Body of pancreas (tissue), 4 donors: ENCODE results near the gene EYA2. TPM values are rescaled to one million over a fixed set of nuclear protein-coding genes. Genes with fewer than 3 reads are reported as not detected.

Experiments
- ATAC-seq: fragments of 150-250 bp; one replicate; pipeline ENCODE4 v1.9.1; 2016
- DNase-seq, 4 donors: peaks; one replicate each; pipeline ENCODE4 v3.0.0-alpha.2; 2019
- H3K27ac ChIP-seq, 4 donors: fragments of 200-600 bp; sonication (generic); 1 replicate in 3 of 4; 2 replicates in 1 of 4; pipeline versions ENCODE4 v1.5.1 to v1.6.1; 2016 to 2019; ENCODE audit warnings: mild to moderate bottlenecking in 1 of 4, mixed read lengths in 1 of 4, moderate library complexity in 1 of 4
- H3K27me3 ChIP-seq, 2 donors: fragments of 200-600 bp; sonication (generic); one replicate each; pipeline ENCODE4 v1.6.0; 2016; ENCODE audit warnings: mild to moderate bottlenecking in 1 of 2
- H3K36me3 ChIP-seq, 2 donors: fragments of 200-600 bp; sonication (generic); replicated peaks in 1 of 2; 2 replicates each; pipeline ENCODE4 v1.5.1; 2016; ENCODE audit warnings: low read depth in 2 of 2; ENCODE audit not compliant: insufficient read depth in 1 of 2
- H3K4me1 ChIP-seq: fragments of 200-600 bp; sonication (generic); one replicate; pipeline ENCODE4 v1.6.0; 2016
- H3K4me3 ChIP-seq, 2 donors: fragments of 200-600 bp; sonication (generic); 1 replicate in 1 of 2; 2 replicates in 1 of 2; pipeline ENCODE4 v1.5.1; 2016 to 2019
- H3K9me3 ChIP-seq, 3 donors: fragments of 200-600 bp; sonication (generic); 1 replicate in 2 of 3; 2 replicates in 1 of 3; pipeline ENCODE4 v1.5.1; 2016
- POLR2A ChIP-seq, 3 donors: fragments of 450-650 bp; IDR thresholded peaks; one replicate each; pipeline ENCODE4 v1.6.1; 2016; ENCODE audit warnings: antibody characterized with exemption in 3 of 3, mild to moderate bottlenecking in 2 of 3
- WGBS, 2 donors: methylation state at CpG; one replicate each; pipeline ENCODE4 v1.1.5; 2017; 5-methylcytosine and 5-hydroxymethylcytosine counted together
- intact Hi-C: fragments of 100-400 bp; cut with DNase I; formaldehyde crosslinking; loops from one replicate; pipeline ENCODE4 v1.15.1; 2023
- total RNA-seq, 2 donors: library from RNA; depleted of rRNA; stranded (reverse); fragments of >200 nt; gene quantifications; one replicate each; pipeline ENCODE4 v1.1.0, GENCODE V29; 2016
- TF ChIP-seq, protein P1 (sequence below), 7 experiments: fragments of 450-650 bp in 4 of 7; fragments of 200-600 bp in 3 of 7; sonication (generic) in 3 of 7; IDR thresholded peaks; one replicate each; pipeline ENCODE4 v1.5.1; 2016 to 2019; ENCODE audit warnings: antibody characterized with exemption in 7 of 7

Gene EYA2
- total RNA-seq, 2 donors from 2014 or later, result 0.52 to 3.6 TPM

DNA sequence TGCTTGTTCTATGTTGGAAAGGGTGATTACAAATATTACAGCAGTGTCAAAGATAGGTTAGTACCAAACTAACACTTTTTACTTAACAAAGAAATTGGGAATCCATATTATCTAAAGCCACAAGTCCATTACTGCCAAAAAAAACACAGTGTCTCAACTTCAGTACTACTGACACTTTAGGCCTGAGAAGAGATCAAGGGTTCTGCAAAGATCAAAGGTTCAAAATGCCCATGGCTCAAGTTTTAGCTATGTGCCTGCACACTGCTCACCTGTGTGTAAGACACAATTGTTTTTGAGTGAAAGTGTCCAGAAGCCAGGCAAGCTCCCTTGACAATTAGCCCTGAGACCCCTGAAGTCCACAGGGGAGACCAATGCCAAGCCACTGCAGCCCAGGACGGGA lies 329.3 kb downstream of the EYA2 start:
- ATAC-seq, result no peak

DNA sequence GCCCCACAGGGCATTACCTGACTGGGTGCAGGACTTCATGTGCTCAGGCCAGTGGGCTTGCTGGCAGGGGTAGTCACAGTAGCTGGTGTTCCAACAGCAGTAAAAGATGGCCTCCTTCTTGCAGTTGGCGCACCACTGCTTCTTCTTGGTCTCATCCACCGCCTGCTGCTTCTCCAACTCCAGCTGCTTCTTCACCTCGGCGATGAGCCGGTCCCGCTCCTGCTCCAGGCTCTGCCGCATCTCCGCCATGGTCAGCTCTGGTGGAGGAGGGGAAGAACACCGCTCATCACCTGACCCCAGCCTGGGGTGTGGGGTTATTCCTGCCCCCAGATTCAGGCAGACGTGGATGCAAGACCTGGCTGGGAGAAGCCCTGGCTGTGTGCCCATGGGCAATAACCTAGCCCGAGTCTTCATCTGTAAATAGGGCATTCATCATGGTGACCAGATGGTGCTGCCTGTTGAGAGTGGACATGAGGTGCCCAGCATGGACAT lies 329.7 kb downstream of the EYA2 start:
- Histone ChIP-seq H3K36me3 (peaks cover 6 to 31% of the 10 kb centered on the region in 2 donors), H3K27me3 (no peaks in the 10 kb centered on the region), H3K27ac (no peak overlapping the region), H3K4me1 (no peaks in the 10 kb centered on the region), H3K9me3 (no peaks in the 10 kb centered on the region), H3K4me3 (no peak overlapping the region)
- intact Hi-C loops, result no loop called here
- ATAC-seq (no peak), DNase-seq (no peak)
- TF ChIP-seq POLR2A (IDR thresholded peaks at IDR 0.05), result no peak
- TF ChIP-seq, protein P1, sequence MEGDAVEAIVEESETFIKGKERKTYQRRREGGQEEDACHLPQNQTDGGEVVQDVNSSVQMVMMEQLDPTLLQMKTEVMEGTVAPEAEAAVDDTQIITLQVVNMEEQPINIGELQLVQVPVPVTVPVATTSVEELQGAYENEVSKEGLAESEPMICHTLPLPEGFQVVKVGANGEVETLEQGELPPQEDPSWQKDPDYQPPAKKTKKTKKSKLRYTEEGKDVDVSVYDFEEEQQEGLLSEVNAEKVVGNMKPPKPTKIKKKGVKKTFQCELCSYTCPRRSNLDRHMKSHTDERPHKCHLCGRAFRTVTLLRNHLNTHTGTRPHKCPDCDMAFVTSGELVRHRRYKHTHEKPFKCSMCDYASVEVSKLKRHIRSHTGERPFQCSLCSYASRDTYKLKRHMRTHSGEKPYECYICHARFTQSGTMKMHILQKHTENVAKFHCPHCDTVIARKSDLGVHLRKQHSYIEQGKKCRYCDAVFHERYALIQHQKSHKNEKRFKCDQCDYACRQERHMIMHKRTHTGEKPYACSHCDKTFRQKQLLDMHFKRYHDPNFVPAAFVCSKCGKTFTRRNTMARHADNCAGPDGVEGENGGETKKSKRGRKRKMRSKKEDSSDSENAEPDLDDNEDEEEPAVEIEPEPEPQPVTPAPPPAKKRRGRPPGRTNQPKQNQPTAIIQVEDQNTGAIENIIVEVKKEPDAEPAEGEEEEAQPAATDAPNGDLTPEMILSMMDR (IDR thresholded peaks at IDR 0.05), result no peak
- WGBS, 2 donors, result 89 to 91% methylated on average over 9 to 11 of the region's 11 CpGs

More for the DNA sequence above, 329.3 kb downstream of the EYA2 start:
- Histone ChIP-seq H3K9me3 (no peaks in the 10 kb centered on the region), H3K27ac (no peak overlapping the region), H3K27me3 (no peaks in the 10 kb centered on the region), H3K4me1 (no peaks in the 10 kb centered on the region), H3K36me3 (peaks cover 6 to 29% of the 10 kb centered on the region in 2 donors), H3K4me3 (no peak overlapping the region)
- 95% methylated on average over 1 of the region's 1 CpG; no CpG with 5 or more reads in 1 of the 2 donors for WGBS, 2 donors
- no peak for TF ChIP-seq POLR2A (IDR thresholded peaks at IDR 0.05)
- TF ChIP-seq, protein P1 (IDR thresholded peaks at IDR 0.05), result no peak
- DNase-seq, result no peak
- intact Hi-C loops, result no loop called here

DNA sequence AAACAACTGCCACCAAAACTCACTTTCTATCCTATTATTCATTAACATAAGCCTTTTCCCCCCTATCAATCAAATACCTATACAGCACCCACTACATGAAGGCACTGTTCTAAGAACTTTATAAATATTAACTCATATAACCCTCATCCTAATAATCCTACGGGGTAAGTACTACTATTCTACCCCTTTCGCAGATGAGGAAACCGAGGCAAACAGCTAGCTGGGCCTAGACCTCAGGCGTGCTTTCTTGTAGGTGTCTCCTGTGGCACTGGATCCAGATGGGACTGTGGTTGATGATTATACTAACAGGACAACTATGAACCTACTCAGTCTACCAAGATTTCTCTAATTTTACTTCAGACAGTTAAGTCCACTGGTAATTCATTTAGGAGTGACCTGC lies 330.2 kb downstream of the EYA2 start:
- Histone ChIP-seq H3K27me3 (no peaks in the 10 kb centered on the region), H3K4me3 (no peak overlapping the region), H3K27ac (no peak overlapping the region), H3K36me3 (peaks cover 6 to 33% of the 10 kb centered on the region in 2 donors), H3K9me3 (no peaks in the 10 kb centered on the region), H3K4me1 (no peaks in the 10 kb centered on the region)
- TF ChIP-seq, protein P1 (IDR thresholded peaks at IDR 0.05), result no peak
- intact Hi-C loops, result no loop called here
- DNase-seq (no peak), ATAC-seq (no peak)
- WGBS, 2 donors, result 79 to 86% methylated on average over 4 of the region's 4 CpGs

DNA sequence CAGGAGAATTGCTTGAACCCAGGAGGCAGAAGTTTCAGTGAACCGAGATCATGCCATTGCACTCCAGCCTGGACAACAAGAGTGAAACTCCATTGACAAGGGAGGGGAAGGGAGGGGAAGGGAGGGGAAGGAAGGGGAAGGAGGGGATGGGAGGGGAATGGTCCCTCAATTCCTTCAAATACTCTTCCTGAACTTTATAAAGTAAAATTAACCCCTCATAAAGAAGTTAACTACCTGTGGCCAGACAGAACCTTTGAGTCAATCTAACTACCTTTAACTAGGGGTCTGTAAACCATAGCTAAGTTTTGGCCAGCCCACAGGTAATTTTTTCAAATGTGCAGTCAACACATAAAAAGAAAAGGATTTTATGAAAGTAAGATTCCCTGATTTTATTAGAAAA lies 330.8 kb downstream of the EYA2 start:
- ATAC-seq (no peak), DNase-seq (no peak)
- Histone ChIP-seq H3K4me1 (no peaks in the 10 kb centered on the region), H3K27ac (no peak overlapping the region), H3K9me3 (no peaks in the 10 kb centered on the region), H3K4me3 (no peak overlapping the region), H3K36me3 (peaks cover 6 to 31% of the 10 kb centered on the region in 2 donors), H3K27me3 (no peaks in the 10 kb centered on the region)
- intact Hi-C loops, result no loop called here
- TF ChIP-seq, protein P1 (IDR thresholded peaks at IDR 0.05), result no peak
- TF ChIP-seq POLR2A (IDR thresholded peaks at IDR 0.05), result no peak
- WGBS, 2 donors, result 80% methylated on average over 1 of the region's 1 CpG

DNA sequence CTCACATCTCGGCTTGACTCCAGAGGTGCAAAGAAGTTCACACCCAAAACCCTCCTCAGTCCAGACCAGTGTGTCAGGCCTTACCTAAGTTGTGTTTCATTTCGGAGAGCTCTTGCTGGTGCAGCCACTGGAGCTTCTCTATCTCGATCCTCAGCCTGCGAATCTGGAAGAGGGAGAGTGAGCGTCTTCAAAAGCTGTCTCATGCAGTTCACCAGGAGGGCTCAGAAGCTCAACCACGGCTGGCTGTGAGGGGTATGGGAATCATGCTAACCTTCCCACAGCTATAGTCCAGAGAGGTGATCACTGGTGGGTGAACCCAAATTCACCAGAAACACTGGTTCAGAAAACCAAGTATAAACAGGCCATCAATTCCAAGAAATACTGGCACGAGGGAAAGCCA lies 332.5 kb downstream of the EYA2 start:
- Histone ChIP-seq H3K36me3 (peaks cover 6 to 25% of the 10 kb centered on the region in 2 donors), H3K27ac (no peak overlapping the region), H3K9me3 (no peaks in the 10 kb centered on the region), H3K27me3 (no peaks in the 10 kb centered on the region), H3K4me1 (no peaks in the 10 kb centered on the region), H3K4me3 (no peak overlapping the region)
- TF ChIP-seq POLR2A (IDR thresholded peaks at IDR 0.05), result no peak
- TF ChIP-seq, protein P1 (IDR thresholded peaks at IDR 0.05), result no peak
- 94 to 99% methylated on average over 7 of the region's 7 CpGs for WGBS, 2 donors
- intact Hi-C loops, result no loop called here
- no peak for ATAC-seq
- no peak for DNase-seq
